ENCODE results near the gene C1orf105. TPM values are rescaled to one million over a fixed set of nuclear protein-coding genes. Genes with fewer than 3 reads are reported as not detected.

C1orf105 gene
- total RNA-seq, 1 donor from 2014 or later = not detected

DNA sequence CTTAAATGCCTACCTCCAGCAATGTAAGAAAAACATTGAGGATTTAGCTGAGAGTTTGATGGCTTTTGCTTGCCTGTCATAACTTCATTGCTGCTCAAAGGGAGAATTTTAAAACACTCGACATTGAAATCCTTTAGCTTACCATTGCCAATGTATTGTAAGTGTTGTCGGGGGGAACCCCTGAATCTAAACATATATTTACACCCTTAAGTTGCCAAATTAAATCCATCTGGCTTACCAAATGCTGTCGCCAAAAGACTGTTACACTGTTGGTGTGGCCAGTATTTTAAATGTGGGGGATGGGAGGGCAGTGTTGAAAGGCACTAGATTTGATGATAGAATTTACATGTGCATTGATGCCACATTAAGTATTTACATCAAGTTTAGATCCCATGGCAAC is 24.9 kb upstream of the C1orf105 start:
- intact Hi-C loops (cut with DNase I) = loop anchor here (5.0 kb wide), 3 partner anchors 128 to 143 kb away; partner anchors contain the start of gene SUCO
- TF ChIP-seq, protein P1, sequence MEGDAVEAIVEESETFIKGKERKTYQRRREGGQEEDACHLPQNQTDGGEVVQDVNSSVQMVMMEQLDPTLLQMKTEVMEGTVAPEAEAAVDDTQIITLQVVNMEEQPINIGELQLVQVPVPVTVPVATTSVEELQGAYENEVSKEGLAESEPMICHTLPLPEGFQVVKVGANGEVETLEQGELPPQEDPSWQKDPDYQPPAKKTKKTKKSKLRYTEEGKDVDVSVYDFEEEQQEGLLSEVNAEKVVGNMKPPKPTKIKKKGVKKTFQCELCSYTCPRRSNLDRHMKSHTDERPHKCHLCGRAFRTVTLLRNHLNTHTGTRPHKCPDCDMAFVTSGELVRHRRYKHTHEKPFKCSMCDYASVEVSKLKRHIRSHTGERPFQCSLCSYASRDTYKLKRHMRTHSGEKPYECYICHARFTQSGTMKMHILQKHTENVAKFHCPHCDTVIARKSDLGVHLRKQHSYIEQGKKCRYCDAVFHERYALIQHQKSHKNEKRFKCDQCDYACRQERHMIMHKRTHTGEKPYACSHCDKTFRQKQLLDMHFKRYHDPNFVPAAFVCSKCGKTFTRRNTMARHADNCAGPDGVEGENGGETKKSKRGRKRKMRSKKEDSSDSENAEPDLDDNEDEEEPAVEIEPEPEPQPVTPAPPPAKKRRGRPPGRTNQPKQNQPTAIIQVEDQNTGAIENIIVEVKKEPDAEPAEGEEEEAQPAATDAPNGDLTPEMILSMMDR (IDR thresholded peaks at IDR 0.05) = no peak
- H3K4me1 ChIP-seq = peaks cover 3 to 35% of the 10 kb centered on the region in 2 donors

DNA sequence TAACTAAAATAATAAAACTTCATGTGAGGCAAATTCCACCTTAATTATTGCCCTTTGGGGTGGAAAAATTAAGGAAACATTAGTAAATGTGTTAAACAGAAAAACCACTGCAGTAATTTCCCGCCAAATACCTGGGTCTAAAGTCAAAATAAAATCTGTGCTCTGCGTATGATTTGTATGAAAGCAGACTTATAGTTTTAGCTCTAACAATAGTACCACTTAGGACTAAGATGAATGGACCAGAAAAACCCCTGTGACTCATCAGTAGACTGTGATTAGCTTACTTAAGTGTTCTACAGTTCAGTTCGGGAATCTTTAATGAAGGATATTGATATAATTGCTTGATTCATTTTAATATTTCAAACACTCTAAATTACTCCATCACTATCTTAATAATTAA is 23.3 kb upstream of the C1orf105 start:
- no peaks in the 10 kb centered on the region for H3K27me3 ChIP-seq
- no peak for DNase-seq (ENCODE audit: low spot score in 2 of 2)
- no peak overlapping the region for H3K4me3 ChIP-seq
- peak overlapping the region; percentile 43 to 87 for H3K27ac ChIP-seq
- TF ChIP-seq, protein P1 (IDR thresholded peaks at IDR 0.05) = no peak
- intact Hi-C loops (cut with DNase I) = loop anchor here (5.0 kb wide), 3 partner anchors 130 to 145 kb away; partner anchors contain the start of gene SUCO
- H3K9me3 ChIP-seq = no peaks in the 10 kb centered on the region
- no peaks in the 10 kb centered on the region for H3K36me3 ChIP-seq
- peaks cover 3 to 40% of the 10 kb centered on the region in 2 donors for H3K4me1 ChIP-seq

More for the DNA sequence above, 24.9 kb upstream of the C1orf105 start:
- H3K36me3 ChIP-seq = no peaks in the 10 kb centered on the region
- DNase-seq (ENCODE audit: low spot score in 2 of 2) = no peak
- no peaks in the 10 kb centered on the region for H3K9me3 ChIP-seq
- no peaks in the 10 kb centered on the region for H3K27me3 ChIP-seq
- H3K4me3 ChIP-seq = no peak overlapping the region
- H3K27ac ChIP-seq = peak overlapping the region in 1 of 2 donors; percentile 87

DNA sequence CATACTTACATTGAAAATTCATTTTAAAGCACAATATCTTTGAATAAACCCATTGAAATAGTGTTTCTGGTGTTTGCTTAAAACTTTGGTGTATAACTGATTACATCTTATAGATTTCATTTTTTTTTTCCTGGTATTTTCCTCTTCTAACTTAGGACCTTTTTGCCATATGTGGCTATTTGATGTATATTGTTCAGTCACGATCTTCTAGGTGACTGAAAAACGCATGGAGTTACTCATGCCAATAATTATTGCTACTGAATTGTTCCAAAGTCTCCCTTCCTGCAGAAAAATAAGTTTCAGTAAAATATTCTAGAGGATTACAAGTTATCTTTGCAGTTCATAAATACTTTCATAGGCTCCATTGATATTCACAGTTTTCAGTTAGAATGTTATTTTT is 22.9 kb upstream of the C1orf105 start:
- DNase-seq (ENCODE audit: low spot score in 2 of 2) = no peak
- H3K4me3 ChIP-seq = no peak overlapping the region
- intact Hi-C loops (cut with DNase I) = loop anchor here (1.0 to 5.0 kb wide), 6 partner anchors 47 to 253 kb away; partner anchors contain the start of genes PIGC and SUCO
- peak overlapping the region; percentile 79 to 87 for H3K27ac ChIP-seq
- no peaks in the 10 kb centered on the region for H3K36me3 ChIP-seq
- H3K27me3 ChIP-seq = no peaks in the 10 kb centered on the region
- no peaks in the 10 kb centered on the region for H3K9me3 ChIP-seq
- peaks cover 3 to 43% of the 10 kb centered on the region in 2 donors for H3K4me1 ChIP-seq
- TF ChIP-seq, protein P1 (IDR thresholded peaks at IDR 0.05) = no peak

DNA sequence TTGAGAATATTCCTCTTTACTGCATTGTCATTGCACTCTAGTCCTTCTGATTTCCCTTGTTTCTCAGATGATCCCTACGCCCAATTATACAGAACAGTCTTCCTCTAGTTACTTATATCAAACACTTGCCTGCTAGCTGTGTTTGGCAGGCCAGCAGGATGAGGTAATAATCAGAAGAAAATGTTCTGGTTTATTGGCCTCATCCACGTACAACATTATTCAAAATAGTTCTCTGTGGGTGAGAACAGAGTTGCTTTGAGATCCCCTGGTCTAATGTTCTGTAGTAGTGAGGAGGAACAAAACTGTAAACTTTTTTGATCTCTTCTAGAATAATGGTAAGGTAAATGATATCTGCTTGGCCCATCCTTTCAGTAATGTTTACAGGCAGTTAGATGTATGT is 22.3 kb upstream of the C1orf105 start:
- peaks cover 3 to 48% of the 10 kb centered on the region in 2 donors for H3K4me1 ChIP-seq
- intact Hi-C loops (cut with DNase I) = loop anchor here (1.0 to 5.0 kb wide), 6 partner anchors 47 to 253 kb away; partner anchors contain the start of genes PIGC and SUCO
- no peaks in the 10 kb centered on the region for H3K27me3 ChIP-seq
- H3K27ac ChIP-seq = peak overlapping the region; percentile 79 to 87
- H3K36me3 ChIP-seq = no peaks in the 10 kb centered on the region
- no peak overlapping the region for H3K4me3 ChIP-seq
- DNase-seq (ENCODE audit: low spot score in 2 of 2) = no peak
- no peaks in the 10 kb centered on the region for H3K9me3 ChIP-seq
- TF ChIP-seq, protein P1 (IDR thresholded peaks at IDR 0.05) = no peak

DNA sequence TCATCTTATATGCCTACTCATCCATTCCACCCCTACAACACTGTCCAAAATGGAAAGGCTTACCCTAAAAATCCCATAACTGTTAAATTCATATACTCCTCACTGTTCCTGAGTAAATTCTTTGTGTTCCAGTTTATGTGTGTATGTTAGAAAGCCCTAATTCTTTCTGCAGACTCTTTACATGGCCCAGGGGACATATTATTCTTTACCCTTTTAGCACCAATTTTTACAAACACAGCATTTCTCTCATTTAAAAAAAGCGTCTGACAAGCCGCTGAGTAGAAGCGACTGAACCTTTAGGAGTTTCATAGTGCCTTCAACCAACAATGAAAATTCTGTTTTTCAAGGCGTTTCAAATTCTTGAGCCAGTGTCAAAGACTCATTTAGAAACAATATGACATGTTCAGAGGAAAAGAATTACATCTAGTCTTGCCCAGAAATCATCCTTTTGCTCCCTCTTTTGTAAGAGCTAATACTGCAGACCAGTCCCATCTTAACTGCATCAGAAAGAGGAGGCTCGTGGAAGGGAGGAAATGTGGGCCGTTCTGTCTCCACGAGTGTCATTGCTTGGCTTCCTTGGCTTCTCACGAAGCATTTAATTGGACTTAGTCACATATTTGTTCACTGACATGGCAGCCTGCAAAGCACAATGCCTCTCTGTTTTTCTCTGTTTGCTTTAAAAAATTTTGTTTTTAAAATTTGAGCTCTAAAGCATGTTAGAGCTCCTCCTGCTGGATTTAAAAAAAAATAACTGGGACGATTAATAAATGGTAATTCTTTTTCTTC is 21.3 kb upstream of the C1orf105 start:
- peak in 1 of 2 donors; percentile 87 for DNase-seq (ENCODE audit: low spot score in 2 of 2)
- TF ChIP-seq, protein P1 (IDR thresholded peaks at IDR 0.05) = peak; percentile 57 to 74 (median 63)
- Histone ChIP-seq H3K4me3 (peak overlapping the region; percentile 27 to 44), H3K36me3 (no peaks in the 10 kb centered on the region), H3K27me3 (no peaks in the 10 kb centered on the region), H3K4me1 (peaks cover 3 to 48% of the 10 kb centered on the region in 2 donors), H3K27ac (peak overlapping the region; percentile 79 to 87), H3K9me3 (no peaks in the 10 kb centered on the region)
- intact Hi-C loops (cut with DNase I) = loop anchor here (1.0 to 5.0 kb wide), 8 partner anchors 40 to 264 kb away; partner anchors contain the start of genes PIGC and SUCO

Data from ascending aorta (tissue), 2 donors.